ENCODE data around the gene SLC22A16. TPM values are rescaled to one million over a fixed set of nuclear protein-coding genes. Genes with fewer than 3 reads are reported as not detected.

SLC22A16 gene
- total and polyA plus RNA-seq, 7 experiments from 2014 or later, result 0.29 to 2.1 TPM; not detected in 5

- H3K36me3 ChIP-seq (ENCODE audit: control insufficient read depth in 2 of 3, insufficient read depth in 3 of 3, low read length in 3 of 3), result no peaks in the 10 kb centered on the region
- H3K4me3 Mint-ChIP-seq, result no peak overlapping the region
- no peaks in the 10 kb centered on the region for H3K9me3 ChIP-seq (ENCODE audit: control insufficient read depth in 2 of 3, low read length in 3 of 3)
- no peak overlapping the region for H3K27ac Mint-ChIP-seq
- H3K27me3 Mint-ChIP-seq, result peaks cover 0 to 8% (median 0%) of the 10 kb centered on the region in 5 donors
- CTCF ChIA-PET, result no interaction called here
- H3K4me1 ChIP-seq (ENCODE audit: control insufficient read depth in 2 of 2, insufficient read depth in 2 of 2, low read length in 2 of 2), result no peaks in the 10 kb centered on the region
- no peaks in the 10 kb centered on the region for H3K36me3 Mint-ChIP-seq
- peaks cover 0 to 10% (median 0%) of the 10 kb centered on the region in 7 donors for H3K4me1 Mint-ChIP-seq
- intact Hi-C loops (cut with micrococcal nuclease), result no loop called here
- H3K9me3 Mint-ChIP-seq, result peaks cover 0 to 2% (median 0%) of the 10 kb centered on the region in 11 donors
- peaks cover 0 to under 1% of the 10 kb centered on the region in 2 donors for H3K27me3 ChIP-seq (ENCODE audit: control insufficient read depth in 2 of 2, insufficient read depth in 2 of 2, low read length in 2 of 2)
- ATAC-seq, result no peak
- no peak for DNase-seq
- H3K4me3 ChIP-seq (ENCODE audit: low read length), result no peak overlapping the region
- POLR2A ChIA-PET, result no interaction called here
- H3K27ac ChIP-seq (ENCODE audit: low read depth, low read length), result no peak overlapping the region
Observed at GRCh38 chr6:110412360-110412759, 64.1 kb downstream of the SLC22A16 start.

GRCh38 chr6:110410511-110410910 is 65.9 kb downstream of the SLC22A16 start:
- no peaks in the 10 kb centered on the region for H3K4me1 ChIP-seq (ENCODE audit: control insufficient read depth in 2 of 2, insufficient read depth in 2 of 2, low read length in 2 of 2)
- H3K27ac ChIP-seq (ENCODE audit: low read depth, low read length), result no peak overlapping the region

GRCh38 chr6:110409794-110410193 is 66.6 kb downstream of the SLC22A16 start:
- ATAC-seq (no peak), DNase-seq (no peak)
- no peaks in the 10 kb centered on the region for H3K9me3 ChIP-seq (ENCODE audit: control insufficient read depth in 2 of 3, low read length in 3 of 3)
- no peaks in the 10 kb centered on the region for H3K4me1 ChIP-seq (ENCODE audit: control insufficient read depth in 2 of 2, insufficient read depth in 2 of 2, low read length in 2 of 2)
- H3K27me3 Mint-ChIP-seq, result peaks cover 0 to 4% (median 0%) of the 10 kb centered on the region in 5 donors
- H3K9me3 Mint-ChIP-seq, result peaks cover 0 to 2% (median 0%) of the 10 kb centered on the region in 11 donors
- no peak overlapping the region for H3K4me3 Mint-ChIP-seq
- intact Hi-C loops (cut with micrococcal nuclease), result no loop called here
- H3K27ac Mint-ChIP-seq, result no peak overlapping the region
- H3K27ac ChIP-seq (ENCODE audit: low read depth, low read length), result no peak overlapping the region
- H3K4me3 ChIP-seq (ENCODE audit: low read length), result no peak overlapping the region
- H3K36me3 Mint-ChIP-seq, result no peaks in the 10 kb centered on the region
- POLR2A ChIA-PET, result no interaction called here
- H3K36me3 ChIP-seq (ENCODE audit: control insufficient read depth in 2 of 3, insufficient read depth in 3 of 3, low read length in 3 of 3), result no peaks in the 10 kb centered on the region
- peaks cover 0 to 1% (median 0%) of the 10 kb centered on the region in 7 donors for H3K4me1 Mint-ChIP-seq
- CTCF ChIA-PET, result no interaction called here
- H3K27me3 ChIP-seq (ENCODE audit: control insufficient read depth in 2 of 2, insufficient read depth in 2 of 2, low read length in 2 of 2), result no peaks in the 10 kb centered on the region

More at GRCh38 chr6:110410511-110410910, 65.9 kb downstream of the SLC22A16 start:
- Mint-ChIP-seq H3K9me3 (peaks cover 0 to 2% (median 0%) of the 10 kb centered on the region in 11 donors), H3K27me3 (peaks cover 0 to 8% (median 0%) of the 10 kb centered on the region in 5 donors), H3K27ac (no peak overlapping the region), H3K4me1 (peaks cover 0 to 7% (median 0%) of the 10 kb centered on the region in 7 donors), H3K4me3 (no peak overlapping the region), H3K36me3 (no peaks in the 10 kb centered on the region)
- Histone ChIP-seq H3K9me3 (ENCODE audit: control insufficient read depth in 2 of 3, low read length in 3 of 3) (no peaks in the 10 kb centered on the region), H3K36me3 (ENCODE audit: control insufficient read depth in 2 of 3, insufficient read depth in 3 of 3, low read length in 3 of 3) (no peaks in the 10 kb centered on the region), H3K27me3 (ENCODE audit: control insufficient read depth in 2 of 2, insufficient read depth in 2 of 2, low read length in 2 of 2) (no peaks in the 10 kb centered on the region), H3K4me3 (ENCODE audit: low read length) (no peak overlapping the region)
- CTCF ChIA-PET, result no interaction called here
- DNase-seq (no peak), ATAC-seq (no peak)
- intact Hi-C loops (cut with micrococcal nuclease), result no loop called here
- POLR2A ChIA-PET, result no interaction called here

- intact Hi-C loops (cut with micrococcal nuclease), result no loop called here
- no peak for ATAC-seq
- H3K36me3 Mint-ChIP-seq, result no peaks in the 10 kb centered on the region
- no peaks in the 10 kb centered on the region for H3K4me1 ChIP-seq (ENCODE audit: control insufficient read depth in 2 of 2, insufficient read depth in 2 of 2, low read length in 2 of 2)
- no peaks in the 10 kb centered on the region for H3K36me3 ChIP-seq (ENCODE audit: control insufficient read depth in 2 of 3, insufficient read depth in 3 of 3, low read length in 3 of 3)
- DNase-seq, result no peak
- peaks cover 0 to 3% (median 0%) of the 10 kb centered on the region in 5 donors for H3K27me3 Mint-ChIP-seq
- ChIA-PET POLR2A (no interaction called here), CTCF (no interaction called here)
- no peak overlapping the region for H3K27ac Mint-ChIP-seq
- no peaks in the 10 kb centered on the region for H3K9me3 ChIP-seq (ENCODE audit: control insufficient read depth in 2 of 3, low read length in 3 of 3)
- no peak overlapping the region for H3K4me3 Mint-ChIP-seq
- no peaks in the 10 kb centered on the region for H3K4me1 Mint-ChIP-seq
- H3K27ac ChIP-seq (ENCODE audit: low read depth, low read length), result no peak overlapping the region
- no peak overlapping the region for H3K4me3 ChIP-seq (ENCODE audit: low read length)
- no peaks in the 10 kb centered on the region for H3K27me3 ChIP-seq (ENCODE audit: control insufficient read depth in 2 of 2, insufficient read depth in 2 of 2, low read length in 2 of 2)
- H3K9me3 Mint-ChIP-seq, result peaks cover 0 to 2% (median 0%) of the 10 kb centered on the region in 11 donors
Observed at GRCh38 chr6:110408901-110409300, 67.5 kb downstream of the SLC22A16 start.

- intact Hi-C loops (cut with micrococcal nuclease), result no loop called here
Observed at GRCh38 chr6:110404607-110405006, 71.8 kb downstream of the SLC22A16 start.

GRCh38 chr6:110401585-110402176 is 74.7 kb downstream of the SLC22A16 start:
- intact Hi-C loops (cut with micrococcal nuclease), result no loop called here
- ATAC-seq, result no peak
- Histone ChIP-seq H3K9me3 (ENCODE audit: control insufficient read depth in 2 of 3, low read length in 3 of 3) (no peaks in the 10 kb centered on the region), H3K27me3 (ENCODE audit: control insufficient read depth in 2 of 2, insufficient read depth in 2 of 2, low read length in 2 of 2) (no peaks in the 10 kb centered on the region), H3K36me3 (ENCODE audit: control insufficient read depth in 2 of 3, insufficient read depth in 3 of 3, low read length in 3 of 3) (no peaks in the 10 kb centered on the region), H3K27ac (ENCODE audit: low read depth, low read length) (no peak overlapping the region), H3K4me1 (ENCODE audit: control insufficient read depth in 2 of 2, insufficient read depth in 2 of 2, low read length in 2 of 2) (no peaks in the 10 kb centered on the region), H3K4me3 (ENCODE audit: low read length) (no peak overlapping the region)
- Mint-ChIP-seq H3K9me3 (no peaks in the 10 kb centered on the region), H3K27me3 (peaks cover 0 to 15% (median 9%) of the 10 kb centered on the region in 5 donors), H3K27ac (no peak overlapping the region), H3K36me3 (no peaks in the 10 kb centered on the region), H3K4me1 (peaks cover 0 to 8% (median 0%) of the 10 kb centered on the region in 7 donors), H3K4me3 (no peak overlapping the region)
- CTCF ChIA-PET, result no interaction called here
- DNase-seq, result no peak
- POLR2A ChIA-PET, result no interaction called here

More at GRCh38 chr6:110404607-110405006, 71.8 kb downstream of the SLC22A16 start:
- Mint-ChIP-seq H3K9me3 (no peaks in the 10 kb centered on the region), H3K36me3 (no peaks in the 10 kb centered on the region), H3K27ac (no peak overlapping the region), H3K4me1 (peaks cover 0 to 5% (median 0%) of the 10 kb centered on the region in 7 donors), H3K4me3 (no peak overlapping the region), H3K27me3 (peaks cover 0 to 14% (median 6%) of the 10 kb centered on the region in 5 donors)
- CTCF ChIA-PET, result interaction anchor here (1.4 kb wide), 1 partner anchor 15 kb away, joined by 3 read pairs; no protein-coding TSS in a partner anchor
- Histone ChIP-seq H3K36me3 (ENCODE audit: control insufficient read depth in 2 of 3, insufficient read depth in 3 of 3, low read length in 3 of 3) (no peaks in the 10 kb centered on the region), H3K4me3 (ENCODE audit: low read length) (no peak overlapping the region), H3K27me3 (ENCODE audit: control insufficient read depth in 2 of 2, insufficient read depth in 2 of 2, low read length in 2 of 2) (no peaks in the 10 kb centered on the region), H3K27ac (ENCODE audit: low read depth, low read length) (no peak overlapping the region), H3K9me3 (ENCODE audit: control insufficient read depth in 2 of 3, low read length in 3 of 3) (no peaks in the 10 kb centered on the region), H3K4me1 (ENCODE audit: control insufficient read depth in 2 of 2, insufficient read depth in 2 of 2, low read length in 2 of 2) (no peaks in the 10 kb centered on the region)
- ATAC-seq (no peak), DNase-seq (no peak)
- POLR2A ChIA-PET, result no interaction called here

GRCh38 chr6:110400208-110400607 is 76.2 kb downstream of the SLC22A16 start:
- intact Hi-C loops (cut with micrococcal nuclease), result no loop called here
- H3K27ac Mint-ChIP-seq, result no peak overlapping the region
- no peaks in the 10 kb centered on the region for H3K36me3 Mint-ChIP-seq
- Histone ChIP-seq H3K4me1 (ENCODE audit: control insufficient read depth in 2 of 2, insufficient read depth in 2 of 2, low read length in 2 of 2) (no peaks in the 10 kb centered on the region), H3K27me3 (ENCODE audit: control insufficient read depth in 2 of 2, insufficient read depth in 2 of 2, low read length in 2 of 2) (no peaks in the 10 kb centered on the region), H3K36me3 (ENCODE audit: control insufficient read depth in 2 of 3, insufficient read depth in 3 of 3, low read length in 3 of 3) (no peaks in the 10 kb centered on the region), H3K9me3 (ENCODE audit: control insufficient read depth in 2 of 3, low read length in 3 of 3) (no peaks in the 10 kb centered on the region), H3K4me3 (ENCODE audit: low read length) (no peak overlapping the region), H3K27ac (ENCODE audit: low read depth, low read length) (no peak overlapping the region)
- no peak for DNase-seq
- peaks cover 0 to 8% (median 0%) of the 10 kb centered on the region in 7 donors for H3K4me1 Mint-ChIP-seq
- H3K9me3 Mint-ChIP-seq, result no peaks in the 10 kb centered on the region
- CTCF ChIA-PET, result no interaction called here
- H3K4me3 Mint-ChIP-seq, result peak overlapping the region in 5 of 10 donors; percentile 14 to 74 (median 67)
- peaks cover 0 to 15% (median 11%) of the 10 kb centered on the region in 5 donors for H3K27me3 Mint-ChIP-seq
- no peak for ATAC-seq
- POLR2A ChIA-PET, result no interaction called here

Measured in naive thymus-derived CD4-positive, alpha-beta T cell (primary cell).